Measurements from ENCODE around the gene NFS1.

- TF ChIP-seq CTCF (IDR thresholded peaks at IDR 0.05; ENCODE audit: low read depth, low read length, poor library complexity, severe bottlenecking) (no peak), EZH2phosphoT487 (IDR thresholded peaks at IDR 0.05; ENCODE audit: borderline replicate concordance, low read length) (no peak)
Measured at GRCh38 chr20:35729836-35730582, 30.9 kb upstream of the NFS1 start.

All from DOHH2 (cell line).